GM23248 (cell line): Measurements from ENCODE around the gene ZNF497. TPM values are rescaled to one million over a fixed set of nuclear protein-coding genes. Genes with fewer than 3 reads are reported as not detected.

Experiments
- DNase-seq: peaks from one replicate; pipeline ENCODE4 v3.0.0-alpha.2; 2015
- H2AFZ ChIP-seq: fragments of 200-600 bp; sonication (generic); 2 replicates; pipeline ENCODE4 v1.6.1; 2016; ENCODE audit warnings: antibody characterized with exemption
- H3F3A ChIP-seq: fragments of 200-600 bp; sonication (generic); 2 replicates; pipeline ENCODE4 v1.6.1; 2016; ENCODE audit warnings: mild to moderate bottlenecking, antibody characterized with exemption, mixed run types; ENCODE audit not compliant: insufficient read depth
- H3K27ac ChIP-seq: fragments of 200-600 bp; sonication (generic); 2 replicates; pipeline ENCODE4 v1.5.1; 2016; ENCODE audit warnings: mild to moderate bottlenecking
- H3K27me3 ChIP-seq: fragments of 200-600 bp; sonication (generic); replicated peaks from 2 replicates; pipeline ENCODE4 v1.6.1; 2016; ENCODE audit warnings: mild to moderate bottlenecking; ENCODE audit not compliant: insufficient read depth
- H3K36me3 ChIP-seq: fragments of 200-600 bp; sonication (generic); 2 replicates; pipeline ENCODE4 v1.6.1; 2016; ENCODE audit warnings: low read depth, mild to moderate bottlenecking
- H3K4me1 ChIP-seq: fragments of 200-600 bp; sonication (generic); 2 replicates; pipeline ENCODE4 v1.6.1; 2016; ENCODE audit warnings: mild to moderate bottlenecking; ENCODE audit not compliant: insufficient read depth
- H3K4me2 ChIP-seq: fragments of 200-600 bp; sonication (generic); one replicate; pipeline ENCODE4 v1.6.1; 2016; ENCODE audit warnings: mild to moderate bottlenecking; ENCODE audit not compliant: unreplicated experiment
- H3K4me3 ChIP-seq: fragments of 200-600 bp; sonication (generic); 2 replicates; pipeline ENCODE4 v1.5.1; 2016; ENCODE audit warnings: mild to moderate bottlenecking
- H3K79me2 ChIP-seq: fragments of 200-600 bp; sonication (generic); 2 replicates; pipeline ENCODE4 v1.6.1; 2016; ENCODE audit warnings: mild to moderate bottlenecking; ENCODE audit not compliant: insufficient read depth
- H3K9ac ChIP-seq: fragments of 200-600 bp; sonication (generic); 2 replicates; pipeline ENCODE4 v1.6.1; 2016; ENCODE audit warnings: mild to moderate bottlenecking
- H3K9me2 ChIP-seq: fragments of 200-600 bp; sonication (generic); 2 replicates; pipeline ENCODE4 v1.6.1; 2016; ENCODE audit warnings: mixed run types, mild to moderate bottlenecking, moderate library complexity; ENCODE audit not compliant: insufficient read depth
- H3K9me3 ChIP-seq: fragments of 200-600 bp; sonication (generic); one replicate; pipeline ENCODE4 v1.6.1; 2017; ENCODE audit warnings: low read depth
- H4K20me1 ChIP-seq: fragments of 200-600 bp; sonication (generic); 2 replicates; pipeline ENCODE4 v1.6.0; 2016; ENCODE audit not compliant: insufficient read depth
- EZH2 ChIP-seq: fragments of 200-600 bp; sonication (generic); IDR thresholded peaks from 2 replicates; pipeline ENCODE4 v1.6.1; 2018; ENCODE audit warnings: antibody characterized with exemption, mild to moderate bottlenecking; ENCODE audit not compliant: insufficient read depth, poor library complexity, severe bottlenecking
- EZH2phosphoT487 ChIP-seq: fragments of 200-600 bp; sonication (generic); IDR thresholded peaks from 2 replicates; pipeline ENCODE4 v1.6.1; 2018; ENCODE audit warnings: antibody characterized with exemption, moderate library complexity, mild to moderate bottlenecking, low read depth; ENCODE audit not compliant: insufficient read depth
- WGBS, 2 experiments: methylation state at CpG; one replicate each; pipeline ENCODE4 v1.1.6; 2015 to 2017; ENCODE audit warnings: low lambda C conversion rate in 2 of 2, low coverage in 1 of 2; ENCODE audit errors: missing lambda C conversion rate in 2 of 2; 5-methylcytosine and 5-hydroxymethylcytosine counted together
- in situ Hi-C: fragments of 300-500 bp; cut with MboI; formaldehyde crosslinking; loops from 2 replicates; pipeline ENCODE4 v1.15.0; 2020
- polyA plus RNA-seq: library from polyadenylated mRNA; unstranded; fragments of >200 nt; fragmentation: Nextera tagmentation; extraction: Ambion mirVana; gene quantifications from 2 replicates; pipeline ENCODE4 v1.2.1, GENCODE V29; 2016
- total RNA-seq: library from RNA; depleted of rRNA; stranded (reverse); fragments of >200 nt; shearing (Covaris generic); gene quantifications from 2 replicates; pipeline ENCODE4 v1.2.3, GENCODE V29; 2014

The ZNF497 gene
- total and polyA plus RNA-seq, 2 experiments from 2014 or later, result 0.65 to 0.97 TPM

- Histone ChIP-seq H3K36me3 (0 out of 2 replicates have a peak, but pooled peaks cover 5% of the 10 kb centered on the region), H3K9ac (no peak overlapping the region), H3K4me2 (no peak overlapping the region), H3K9me2 (no peaks in the 10 kb centered on the region), H3F3A (peaks cover 13% of the 10 kb centered on the region; the same call in 1 of the 2 replicates), H3K27ac (no peak overlapping the region), H4K20me1 (no peaks in the 10 kb centered on the region), H3K4me3 (no peak overlapping the region), H3K9me3 (no peaks in the 10 kb centered on the region), H3K79me2 (peaks cover 6% of the 10 kb centered on the region), H3K4me1 (no peaks in the 10 kb centered on the region), H3K27me3 (no peaks in the 10 kb centered on the region), H2AFZ (no peak overlapping the region)
- WGBS, 2 experiments, result 73% methylated on average over 10 of the region's 10 CpGs
- in situ Hi-C loops, result no loop called here
- TF ChIP-seq EZH2phosphoT487 (no peak), EZH2 (no peak)
- DNase-seq, result no peak
These were observed 43.3 kb downstream of the ZNF497 start for GRCh38 chr19:58319241-58319640.

- no peak for DNase-seq
- Histone ChIP-seq H3K79me2 (peaks cover 1% of the 10 kb centered on the region), H3K4me2 (no peak overlapping the region), H3K27me3 (no peaks in the 10 kb centered on the region), H3K27ac (no peak overlapping the region), H4K20me1 (no peaks in the 10 kb centered on the region), H3K4me3 (no peak overlapping the region), H2AFZ (no peak overlapping the region), H3K36me3 (peaks cover 12% of the 10 kb centered on the region; the same call in 1 of the 2 replicates), H3K9me2 (no peaks in the 10 kb centered on the region), H3K9ac (no peak overlapping the region), H3K4me1 (no peaks in the 10 kb centered on the region), H3K9me3 (no peaks in the 10 kb centered on the region), H3F3A (peaks cover 13% of the 10 kb centered on the region; the same call in 1 of the 2 replicates)
- WGBS, 2 experiments, result 75 to 78% methylated on average over 4 of the region's 4 CpGs
- no peak for TF ChIP-seq EZH2
- TF ChIP-seq EZH2phosphoT487, result no peak
- in situ Hi-C loops, result no loop called here
These were observed 44.3 kb downstream of the ZNF497 start for GRCh38 chr19:58318297-58318696.

DNA sequence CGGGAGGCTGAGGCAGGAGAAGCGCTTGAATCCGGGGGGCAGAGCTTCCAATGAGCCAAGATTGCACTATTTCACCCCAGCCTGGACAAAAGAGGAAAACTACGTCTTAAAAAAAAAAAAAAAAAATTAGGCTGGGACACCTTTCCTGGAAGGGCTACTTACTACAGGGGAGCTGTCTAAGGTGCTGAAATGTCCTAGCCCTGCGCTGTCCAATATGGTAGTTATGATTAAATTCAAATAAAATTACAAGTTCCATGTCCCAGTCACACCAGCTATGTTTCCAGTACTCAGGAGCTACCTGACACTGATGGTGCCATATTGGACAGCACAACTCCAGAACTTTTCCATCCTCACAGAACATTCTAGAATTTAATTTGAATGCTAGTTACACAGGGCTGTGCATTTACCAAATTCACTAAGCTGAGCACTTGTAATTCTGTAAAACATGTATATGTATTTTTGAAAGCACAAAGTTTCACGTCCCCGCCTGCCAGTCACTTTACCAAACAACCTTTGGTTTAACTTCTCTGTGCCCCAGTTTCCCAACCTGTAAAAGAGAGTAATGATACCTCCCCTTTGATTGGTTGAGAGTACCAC, 45.0 kb downstream of the ZNF497 start:
- H3K27ac ChIP-seq, result no peak overlapping the region
- no peak overlapping the region for H3K4me3 ChIP-seq
- no peaks in the 10 kb centered on the region for H3K9me2 ChIP-seq
- in situ Hi-C loops, result no loop called here
- H3K27me3 ChIP-seq, result no peaks in the 10 kb centered on the region
- no peaks in the 10 kb centered on the region for H4K20me1 ChIP-seq
- 63 to 70% methylated on average over 7 of the region's 7 CpGs for WGBS, 2 experiments
- H3K4me2 ChIP-seq, result no peak overlapping the region
- H3K36me3 ChIP-seq, result peaks cover 9% of the 10 kb centered on the region; the same call in 1 of the 2 replicates
- no peak overlapping the region for H2AFZ ChIP-seq
- no peaks in the 10 kb centered on the region for H3K4me1 ChIP-seq
- peaks cover 13% of the 10 kb centered on the region; the same call in 1 of the 2 replicates for H3F3A ChIP-seq
- TF ChIP-seq EZH2phosphoT487 (no peak), EZH2 (no peak)
- peak; percentile 74 for DNase-seq
- no peaks in the 10 kb centered on the region for H3K9me3 ChIP-seq
- no peak overlapping the region for H3K9ac ChIP-seq
- H3K79me2 ChIP-seq, result no peaks in the 10 kb centered on the region; the same call in 1 of the 2 replicates

DNA sequence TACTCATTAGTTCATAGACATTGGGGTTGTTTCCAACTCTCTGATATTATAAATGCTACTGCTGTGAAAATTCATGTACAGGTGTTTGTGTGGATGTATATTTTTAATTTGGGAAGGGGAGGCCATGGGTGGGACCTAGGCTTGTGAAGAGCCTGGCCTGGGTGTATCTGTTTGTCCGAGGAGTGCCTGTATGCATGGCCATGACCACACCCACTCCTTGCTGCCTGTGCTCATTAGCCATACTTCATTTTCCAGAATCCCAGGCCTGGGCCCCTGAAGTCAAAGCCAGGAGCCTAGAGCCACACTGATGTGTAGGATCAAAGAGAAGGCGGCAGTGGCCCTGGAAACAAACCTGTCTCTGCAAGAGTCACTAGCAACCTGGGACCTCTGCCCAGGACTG, 47.0 kb downstream of the ZNF497 start:
- no peak overlapping the region for H3K4me3 ChIP-seq
- in situ Hi-C loops, result no loop called here
- 97 to 100% methylated on average over 2 of the region's 2 CpGs for WGBS, 2 experiments
- no peaks in the 10 kb centered on the region for H3K9me3 ChIP-seq
- no peak overlapping the region for H3K27ac ChIP-seq
- no peak overlapping the region for H3K4me2 ChIP-seq
- H4K20me1 ChIP-seq, result no peaks in the 10 kb centered on the region
- H3K4me1 ChIP-seq, result no peaks in the 10 kb centered on the region
- no peaks in the 10 kb centered on the region for H3K9me2 ChIP-seq
- TF ChIP-seq EZH2phosphoT487 (no peak), EZH2 (no peak)
- H3K79me2 ChIP-seq, result no peaks in the 10 kb centered on the region
- no peak overlapping the region for H3K9ac ChIP-seq
- H3K27me3 ChIP-seq, result no peaks in the 10 kb centered on the region
- no peak for DNase-seq
- H3F3A ChIP-seq, result peaks cover 13% of the 10 kb centered on the region; the same call in 1 of the 2 replicates
- peaks cover 16% of the 10 kb centered on the region; the same call in 1 of the 2 replicates for H3K36me3 ChIP-seq
- H2AFZ ChIP-seq, result no peak overlapping the region
